HepG2 (cell line): ENCODE results near the gene RCE1. TPM values are rescaled to one million over a fixed set of nuclear protein-coding genes. Genes with fewer than 3 reads are reported as not detected.

Experiments used
- ATAC-seq: fragments of 200-7000 bp; cut with Tn5 transposase; 3 replicates; pipeline ENCODE4 v1.9.1; 2020; ENCODE audit warnings: mild to moderate bottlenecking, moderate library complexity
- BruUV-seq: library from RNA; stranded (reverse); fragments of 400-500 nt; replicated peaks from 2 replicates; lab custom pipeline; 2021; lab: Mats Ljungman, UMichigan
- CTCF ChIA-PET: fragments of 300-600 bp; formaldehyde crosslinking; extraction: SDS; loops from one replicate; lab custom pipeline; 2021; ENCODE audit warnings: low total read pairs, inconsistent platforms, low intra/inter-chr PET ratio; lab: Yijun Ruan, JAX
- POLR2A ChIA-PET: fragments of 350-600 bp; sonication (Branson Sonifier 250); formaldehyde crosslinking; loops from one replicate; lab custom pipeline; 2020; ENCODE audit warnings: antibody characterized with exemption, inconsistent platforms; lab: Yijun Ruan, JAX
- DNase-seq: peaks from one replicate; pipeline ENCODE4 v3.0.0-alpha.2; 2015; ENCODE audit warnings: low spot score
- FAIRE-seq: peaks from 3 replicates; lab custom pipeline; 2011; peaks lifted over from hg19 to GRCh38; lab: Jason Lieb, UNC
- H2AFZ ChIP-seq: one replicate; pipeline ENCODE4 v1.6.1; 2011; ENCODE audit warnings: low read length, inconsistent platforms
- H3K27ac ChIP-seq: fragments of 300-600 bp; 3 replicates; pipeline ENCODE4 v1.8.0; 2011; ENCODE audit warnings: mixed run types, mild to moderate bottlenecking, mixed read lengths, low read length, inconsistent platforms; ENCODE audit not compliant: insufficient read depth; ENCODE audit errors: extremely low read length
- H3K27me3 ChIP-seq, 2 experiments: fragments of 200-600 bp in 1 of 2; 2 replicates in 1 of 2; 3 replicates in 1 of 2; pipeline versions ENCODE4 v1.6.0 to v1.8.0; 2011; ENCODE audit warnings: low read length in 2 of 2, mild to moderate bottlenecking in 2 of 2, moderate library complexity in 2 of 2, inconsistent platforms in 1 of 2; ENCODE audit not compliant: insufficient read depth in 2 of 2, control insufficient read depth in 1 of 2
- H3K36me3 ChIP-seq, 2 experiments: fragments of 200-600 bp in 1 of 2; replicated peaks in 1 of 2; 2 replicates in 1 of 2; 3 replicates in 1 of 2; pipeline versions ENCODE4 v1.5.1 to v1.8.0; 2011; ENCODE audit warnings: low read length in 2 of 2, inconsistent platforms in 1 of 2; ENCODE audit not compliant: insufficient read depth in 2 of 2, control insufficient read depth in 1 of 2
- H3K4me1 ChIP-seq: 2 replicates; pipeline ENCODE4 v1.5.1; 2012; ENCODE audit warnings: low read length, inconsistent platforms; ENCODE audit not compliant: insufficient read depth
- H3K4me2 ChIP-seq: 2 replicates; pipeline ENCODE4 v1.6.0; 2011; ENCODE audit warnings: low read depth, low read length, inconsistent platforms
- H3K4me3 ChIP-seq, 3 experiments: fragments of 200-600 bp in 1 of 3; sonication (generic), shearing (Covaris generic) in 1 of 3; replicated peaks in 1 of 3; 2 replicates each; pipeline ENCODE4 v1.5.1; 2011 to 2016; ENCODE audit warnings: low read length in 3 of 3, inconsistent platforms in 2 of 3, low read depth in 2 of 3, mild to moderate bottlenecking in 2 of 3, control low read depth in 1 of 3, mixed read lengths in 1 of 3; ENCODE audit not compliant: insufficient read depth in 1 of 3
- H3K79me2 ChIP-seq: one replicate; pipeline ENCODE4 v1.6.1; 2011; ENCODE audit warnings: low read length, inconsistent platforms; ENCODE audit not compliant: insufficient read depth
- H3K9ac ChIP-seq: 2 replicates; pipeline ENCODE4 v1.6.0; 2011; ENCODE audit warnings: mild to moderate bottlenecking, low read depth, low read length, inconsistent platforms; ENCODE audit not compliant: insufficient read depth
- H3K9me3 ChIP-seq: 2 replicates; pipeline ENCODE4 v1.5.1; 2012; ENCODE audit warnings: mild to moderate bottlenecking, low read length
- H4K20me1 ChIP-seq: 2 replicates; pipeline ENCODE4 v1.6.0; 2011; ENCODE audit warnings: inconsistent platforms, mild to moderate bottlenecking, low read length, moderate library complexity; ENCODE audit not compliant: insufficient read depth
- FOXO4 ChIP-seq: sonication (generic); formaldehyde crosslinking; conservative IDR thresholded peaks from 2 replicates; pipeline ENCODE4 v1.8.1; 2023; ENCODE audit warnings: missing genetic modification reagents
- ZFP37 ChIP-seq: sonication (generic); formaldehyde crosslinking; IDR thresholded peaks from 2 replicates; pipeline ENCODE4 v1.4.0; 2020; ENCODE audit warnings: missing genetic modification reagents, borderline replicate concordance
- ZNF274 ChIP-seq: sonication (generic); formaldehyde crosslinking; IDR thresholded peaks from 2 replicates; pipeline ENCODE4 v1.5.1; 2020; ENCODE audit warnings: mild to moderate bottlenecking, missing genetic modification reagents
- ZNF280B ChIP-seq: sonication (generic); formaldehyde crosslinking; IDR thresholded peaks from 2 replicates; pipeline ENCODE4 v1.5.0; 2020; ENCODE audit warnings: missing genetic modification reagents, mild to moderate bottlenecking, borderline replicate concordance
- ZNF567 ChIP-seq: sonication (generic); formaldehyde crosslinking; IDR thresholded peaks from 2 replicates; pipeline ENCODE4 v1.8.1; 2023; ENCODE audit warnings: mild to moderate bottlenecking, missing genetic modification reagents, borderline replicate concordance
- WGBS: methylation state at CpG from one replicate; pipeline ENCODE4 v1.1.6; 2017; ENCODE audit warnings: low lambda C conversion rate; 5-methylcytosine and 5-hydroxymethylcytosine counted together
- in situ Hi-C: cut with HindIII; loops from 2 replicates; pipeline ENCODE4 v1.10.0; 2017; ENCODE audit warnings: low pct_unique_long_range_greater_than_20kb; ENCODE audit not compliant: extremely low pct_ligation_motif_present
- intact Hi-C: fragments of 100-400 bp; cut with micrococcal nuclease; formaldehyde crosslinking; loops from one replicate; pipeline ENCODE4 v1.10.0; 2022; ENCODE audit not compliant: unreplicated experiment
- polyA plus RNA-seq, 8 experiments: library from polyadenylated mRNA; depleted of rRNA in 3 of 8; stranded (reverse) in 7 of 8; unstranded in 1 of 8; fragments of >200 nt; fragmentation: Illumina TruSeq in 4 of 8; extraction: Trizol in 4 of 8; gene quantifications; 2 replicates each; pipeline versions ENCODE4 v1.2.1 to v1.2.3, GENCODE V29; 2011 to 2016; ENCODE audit warnings: low read depth in 4 of 8, missing spikeins in 1 of 8, mixed read lengths in 1 of 8; ENCODE audit not compliant: insufficient read depth in 1 of 8
- total RNA-seq, 5 experiments: library from RNA; depleted of rRNA; stranded (reverse); fragments of >200 nt; fragmentation: Illumina TruSeq; extraction: Trizol; gene quantifications; 2 replicates each; pipeline ENCODE4 v1.2.3, GENCODE V29; 2016; ENCODE audit warnings: low read depth in 1 of 5

The RCE1 gene
- total and polyA plus RNA-seq, 2 of the 13 experiments (the other 11 are each of a cell fraction or from before 2014, with no cell fraction given) = 22.2 to 22.4 TPM

- intact Hi-C loops (no loop called here), in situ Hi-C loops (no loop called here)
- Histone ChIP-seq H3K27ac (no peak overlapping the region), H3K4me2 (no peak overlapping the region), H3K9me3 (no peaks in the 10 kb centered on the region), H3K9ac (no peak overlapping the region), H3K4me3 (no peak overlapping the region), H3K79me2 (no peaks in the 10 kb centered on the region), H3K4me1 (no peaks in the 10 kb centered on the region), H2AFZ (no peak overlapping the region), H4K20me1 (no peaks in the 10 kb centered on the region), H3K36me3 (no peaks in the 10 kb centered on the region; a peak in 1 of 5 replicates), H3K27me3 (no peaks in the 10 kb centered on the region)
- DNase-seq (no peak), ATAC-seq (no peak), FAIRE-seq (no peak)
- POLR2A ChIA-PET = no interaction called here
- TF ChIP-seq ZFP37 (CRISPR knock-in tag) (no peak), ZNF274 (CRISPR knock-in tag) (no peak), ZNF280B (CRISPR knock-in tag) (no peak), FOXO4 (no peak), ZNF567 (CRISPR knock-in tag) (no peak)
- CTCF ChIA-PET = no interaction called here
- BruUV-seq = no TSS peak
- 57% methylated on average over 1 of the region's 1 CpG for WGBS
These were observed 27.6 kb upstream of the RCE1 start for GRCh38 chr11:66815646-66816045.
